ENCODE data around the gene METTL26. TPM values are rescaled to one million over a fixed set of nuclear protein-coding genes. Genes with fewer than 3 reads are reported as not detected.
A peak's percentile ranks its signal among the peaks of the same experiment; 100 is the strongest.

The METTL26 gene
- total RNA-seq, 4 donors from 2014 or later: 32.6 to 91.8 (median 86.7) TPM

DNA sequence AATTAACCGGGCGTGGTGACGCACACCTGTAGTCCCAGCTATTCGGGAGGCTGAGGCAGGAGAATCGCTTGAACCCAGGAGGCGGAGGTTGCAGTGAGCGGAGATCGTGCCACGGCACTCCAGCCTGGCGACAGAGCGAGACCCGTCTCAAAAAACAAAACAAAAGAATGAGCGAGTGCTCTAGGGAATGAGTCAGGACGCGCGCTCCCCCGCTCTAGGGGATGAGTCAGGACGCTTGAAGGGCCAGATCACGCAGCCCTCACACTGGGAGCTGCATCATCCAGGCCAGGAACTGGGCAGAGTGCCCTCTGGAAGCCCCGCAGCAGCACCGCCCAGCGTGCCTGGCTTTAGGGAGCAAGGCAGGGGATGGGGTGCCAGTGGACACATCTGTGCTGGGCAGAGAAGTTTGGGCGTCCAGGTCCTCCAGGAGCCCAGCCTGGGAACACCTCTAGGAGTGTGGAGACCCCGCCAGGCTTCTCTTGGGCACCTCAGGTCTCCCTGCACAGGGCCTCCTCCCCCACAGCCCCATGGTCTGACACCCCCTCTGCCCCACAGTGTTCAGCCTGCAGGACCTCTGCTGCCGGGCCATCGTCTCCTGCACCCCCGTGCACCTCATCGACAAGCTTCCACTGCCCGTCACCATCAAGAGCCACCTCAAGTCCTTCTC is 9.2 kb downstream of the METTL26 start:
- H3K36me3 ChIP-seq: no peaks in the 10 kb centered on the region
- no peaks in the 10 kb centered on the region for H3K27me3 ChIP-seq
- peak overlapping the region in 1 of 4 donors; percentile 39 for H3K27ac ChIP-seq
- H3K4me1 ChIP-seq: peaks cover 0 to 16% (median 13%) of the 10 kb centered on the region in 4 donors
- intact Hi-C loops (cut with DNase I; ENCODE audit: low total_unique reads) (no loop called here), in situ Hi-C loops (cut with MboI; ENCODE audit: low pct_ligation_motif_present in 1 of 4, low pct_unique_long_range_greater_than_20kb in 1 of 4, low sequenced_read_pairs in 3 of 4) (no loop called here)
- 90 to 94% methylated on average over 12 to 28 of the region's 29 CpGs for WGBS, 2 donors (ENCODE audit: low coverage in 1 of 2)
- no peak for DNase-seq
- TF ChIP-seq POLR2AphosphoS5 (IDR thresholded peaks at IDR 0.05) (no peak), EP300 (IDR thresholded peaks at IDR 0.05; ENCODE audit: low read depth) (no peak)
- no peak overlapping the region for H3K4me3 ChIP-seq
- H3K9me3 ChIP-seq: no peaks in the 10 kb centered on the region

DNA sequence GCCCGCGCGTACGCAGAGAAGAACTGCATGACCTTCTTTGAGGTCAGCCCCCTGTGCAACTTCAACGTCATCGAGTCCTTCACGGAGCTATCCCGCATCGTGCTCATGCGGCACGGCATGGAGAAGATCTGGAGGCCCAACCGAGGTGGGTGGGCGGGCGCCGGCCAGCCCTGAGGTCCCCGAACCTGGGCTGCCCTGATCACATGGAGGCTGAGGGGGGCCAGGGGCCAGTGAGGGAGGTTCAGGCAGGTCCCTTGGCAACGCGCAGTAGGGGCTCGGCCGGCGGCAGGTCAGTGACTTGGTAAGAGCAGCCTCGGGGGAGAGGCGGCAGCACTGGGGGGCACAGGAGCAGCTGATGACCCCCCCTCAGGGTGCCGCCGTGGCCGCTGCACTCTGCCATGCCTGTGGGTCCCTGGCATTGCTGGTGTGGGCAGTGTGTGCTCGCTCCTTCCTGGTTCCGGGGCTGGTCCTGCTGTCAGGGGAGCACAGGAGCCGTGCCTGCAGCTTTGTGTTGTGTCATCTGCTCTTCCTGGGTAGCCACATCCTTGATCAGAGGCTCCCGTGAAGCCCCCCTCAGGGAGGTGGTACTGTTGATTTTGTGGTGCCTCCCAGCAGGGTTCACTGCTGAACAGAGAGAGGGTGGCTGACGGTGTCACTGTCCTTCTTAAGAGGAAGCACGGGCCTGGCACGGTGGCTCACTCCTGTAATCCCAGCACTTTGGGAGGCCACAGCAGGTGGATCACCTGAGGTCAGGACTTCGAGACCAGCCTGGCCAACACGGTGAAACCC is 9.9 kb downstream of the METTL26 start:
- no peaks in the 10 kb centered on the region for H3K36me3 ChIP-seq
- peaks cover 0 to 18% (median 13%) of the 10 kb centered on the region in 4 donors for H3K4me1 ChIP-seq
- peak overlapping the region in 1 of 4 donors; percentile 39 for H3K27ac ChIP-seq
- no peak for DNase-seq
- in situ Hi-C loops (cut with MboI; ENCODE audit: low pct_ligation_motif_present in 1 of 4, low pct_unique_long_range_greater_than_20kb in 1 of 4, low sequenced_read_pairs in 3 of 4): no loop called here
- H3K27me3 ChIP-seq: no peaks in the 10 kb centered on the region
- TF ChIP-seq EP300 (IDR thresholded peaks at IDR 0.05; ENCODE audit: low read depth): no peak
- TF ChIP-seq POLR2A (IDR thresholded peaks at IDR 0.05): no peak
- TF ChIP-seq POLR2AphosphoS5 (IDR thresholded peaks at IDR 0.05): no peak
- TF ChIP-seq, protein P1, sequence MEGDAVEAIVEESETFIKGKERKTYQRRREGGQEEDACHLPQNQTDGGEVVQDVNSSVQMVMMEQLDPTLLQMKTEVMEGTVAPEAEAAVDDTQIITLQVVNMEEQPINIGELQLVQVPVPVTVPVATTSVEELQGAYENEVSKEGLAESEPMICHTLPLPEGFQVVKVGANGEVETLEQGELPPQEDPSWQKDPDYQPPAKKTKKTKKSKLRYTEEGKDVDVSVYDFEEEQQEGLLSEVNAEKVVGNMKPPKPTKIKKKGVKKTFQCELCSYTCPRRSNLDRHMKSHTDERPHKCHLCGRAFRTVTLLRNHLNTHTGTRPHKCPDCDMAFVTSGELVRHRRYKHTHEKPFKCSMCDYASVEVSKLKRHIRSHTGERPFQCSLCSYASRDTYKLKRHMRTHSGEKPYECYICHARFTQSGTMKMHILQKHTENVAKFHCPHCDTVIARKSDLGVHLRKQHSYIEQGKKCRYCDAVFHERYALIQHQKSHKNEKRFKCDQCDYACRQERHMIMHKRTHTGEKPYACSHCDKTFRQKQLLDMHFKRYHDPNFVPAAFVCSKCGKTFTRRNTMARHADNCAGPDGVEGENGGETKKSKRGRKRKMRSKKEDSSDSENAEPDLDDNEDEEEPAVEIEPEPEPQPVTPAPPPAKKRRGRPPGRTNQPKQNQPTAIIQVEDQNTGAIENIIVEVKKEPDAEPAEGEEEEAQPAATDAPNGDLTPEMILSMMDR (IDR thresholded peaks at IDR 0.05): no peak
- no peak overlapping the region for H3K4me3 ChIP-seq
- no peaks in the 10 kb centered on the region for H3K9me3 ChIP-seq
- intact Hi-C loops (cut with DNase I; ENCODE audit: low total_unique reads): no loop called here
- WGBS, 2 donors (ENCODE audit: low coverage in 1 of 2): 95% methylated on average over 33 of the region's 35 CpGs; no CpG with 5 or more reads in 1 of the 2 donors

DNA sequence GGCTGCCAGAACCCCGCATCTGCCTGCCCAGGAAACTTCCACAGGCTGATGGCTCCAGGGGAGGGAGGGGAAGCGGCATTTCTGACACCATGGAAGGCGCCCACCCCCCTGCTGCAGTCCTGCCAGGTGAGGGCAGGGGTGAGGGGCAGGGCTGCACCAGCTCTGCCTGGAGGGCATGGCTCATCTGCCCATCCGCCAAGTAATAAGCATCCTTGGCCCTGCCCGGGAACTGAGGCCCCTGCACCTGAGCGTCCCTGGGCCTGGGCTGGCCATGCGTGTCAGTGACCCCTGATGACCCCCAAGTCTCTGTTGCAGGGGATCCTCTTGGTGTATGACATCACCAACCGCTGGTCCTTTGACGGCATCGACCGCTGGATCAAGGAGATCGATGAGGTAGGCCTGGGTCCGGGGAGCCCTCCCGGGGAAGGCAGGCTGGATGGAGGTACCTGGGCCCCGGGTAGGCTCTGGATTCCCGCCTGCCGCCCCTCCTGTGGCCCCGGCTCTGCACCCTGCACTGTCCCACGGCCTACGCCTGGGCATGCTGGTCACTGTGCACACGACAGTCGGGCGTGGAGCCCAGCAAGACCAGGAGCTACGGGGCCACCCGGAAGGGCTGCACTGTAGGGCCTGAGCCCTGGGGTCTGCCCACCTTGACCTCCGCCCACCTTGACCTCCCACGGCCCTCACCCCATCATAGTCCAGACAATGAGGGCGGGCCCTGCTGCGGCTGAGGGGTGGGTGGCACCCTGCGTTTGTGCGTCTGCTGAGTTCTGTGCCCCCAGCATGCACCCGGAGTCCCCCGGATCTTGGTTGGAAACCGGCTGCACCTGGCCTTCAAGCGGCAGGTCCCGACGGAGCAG is 10.8 kb downstream of the METTL26 start:
- intact Hi-C loops (cut with DNase I; ENCODE audit: low total_unique reads) (no loop called here), in situ Hi-C loops (cut with MboI; ENCODE audit: low pct_ligation_motif_present in 1 of 4, low pct_unique_long_range_greater_than_20kb in 1 of 4, low sequenced_read_pairs in 3 of 4) (no loop called here)
- DNase-seq: no peak
- Histone ChIP-seq H3K36me3 (no peaks in the 10 kb centered on the region), H3K4me1 (peaks cover 0 to 15% (median 6%) of the 10 kb centered on the region in 4 donors), H3K27ac (no peak overlapping the region), H3K9me3 (no peaks in the 10 kb centered on the region), H3K27me3 (no peaks in the 10 kb centered on the region), H3K4me3 (no peak overlapping the region)
- 96% methylated on average over 30 of the region's 37 CpGs; no CpG with 5 or more reads in 1 of the 2 donors for WGBS, 2 donors (ENCODE audit: low coverage in 1 of 2)
- TF ChIP-seq, protein P1 (IDR thresholded peaks at IDR 0.05): no peak
- TF ChIP-seq POLR2AphosphoS5 (IDR thresholded peaks at IDR 0.05): no peak
- no peak for TF ChIP-seq POLR2A (IDR thresholded peaks at IDR 0.05)
- no peak for TF ChIP-seq EP300 (IDR thresholded peaks at IDR 0.05; ENCODE audit: low read depth)

DNA sequence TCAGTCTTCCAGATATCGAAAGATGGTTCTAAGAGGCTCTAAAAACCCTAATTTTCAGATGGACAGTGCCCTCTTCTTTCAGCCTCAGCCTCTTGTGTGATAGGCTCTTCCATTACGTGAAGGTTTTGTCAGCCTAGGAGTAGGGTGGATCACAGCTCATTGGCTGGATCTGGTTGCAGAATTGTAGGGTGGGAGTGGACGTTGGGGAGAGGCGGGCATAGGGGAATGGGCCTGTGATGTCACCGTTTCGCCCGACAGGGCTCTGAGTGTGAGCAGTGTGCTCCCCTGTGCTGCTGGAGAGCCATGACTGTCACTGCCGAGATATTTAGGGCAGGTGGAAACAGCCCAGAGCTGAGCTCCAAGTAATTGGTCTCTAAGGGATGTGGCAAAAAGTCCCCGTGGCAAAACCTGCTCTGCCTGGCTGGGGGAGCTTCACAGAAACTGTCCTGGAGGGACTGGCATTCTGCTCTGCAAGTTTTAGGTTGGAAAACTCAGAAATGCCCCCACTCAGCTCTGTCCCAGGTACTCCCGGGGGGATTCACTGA is 11.5 kb downstream of the METTL26 start:
- Histone ChIP-seq H3K9me3 (no peaks in the 10 kb centered on the region), H3K4me3 (no peak overlapping the region), H3K27me3 (no peaks in the 10 kb centered on the region), H3K36me3 (no peaks in the 10 kb centered on the region), H3K27ac (no peak overlapping the region), H3K4me1 (peaks cover 0 to 10% (median 4%) of the 10 kb centered on the region in 4 donors)
- intact Hi-C loops (cut with DNase I; ENCODE audit: low total_unique reads) (no loop called here), in situ Hi-C loops (cut with MboI; ENCODE audit: low pct_ligation_motif_present in 1 of 4, low pct_unique_long_range_greater_than_20kb in 1 of 4, low sequenced_read_pairs in 3 of 4) (loop anchor here in 1 of 4 donors (25.0 kb wide), 1 partner anchor 112 kb away; no protein-coding TSS in a partner anchor)
- WGBS, 2 donors (ENCODE audit: low coverage in 1 of 2): 74 to 100% methylated on average over 2 to 10 of the region's 10 CpGs
- no peak for DNase-seq
- TF ChIP-seq EP300 (IDR thresholded peaks at IDR 0.05; ENCODE audit: low read depth) (no peak), POLR2A (IDR thresholded peaks at IDR 0.05) (no peak), POLR2AphosphoS5 (IDR thresholded peaks at IDR 0.05) (no peak)
- TF ChIP-seq, protein P1 (IDR thresholded peaks at IDR 0.05): no peak

All from transverse colon (tissue), 4 donors.